Keratinocyte (primary cell): ENCODE measurements around the gene ALKBH5.

ENCODE experiments used
- CTCF ChIP-seq, 3 experiments: IDR thresholded peaks in 1 of 3; conservative IDR thresholded peaks in 1 of 3; optimal IDR thresholded peaks in 1 of 3; 2 replicates in 2 of 3; 3 replicates in 1 of 3; pipeline versions ENCODE3 to v1.5.1; 2011; ENCODE audit warnings: low read length in 3 of 3, mild to moderate bottlenecking in 3 of 3, moderate library complexity in 2 of 3, control low read depth in 1 of 3, inconsistent platforms in 1 of 3; ENCODE audit not compliant: insufficient read depth in 2 of 3; ENCODE audit errors: extremely low read depth in 1 of 3
- EZH2 ChIP-seq: IDR thresholded peaks from one replicate; pipeline ENCODE4 v1.6.1; 2012; ENCODE audit warnings: inconsistent platforms, mild to moderate bottlenecking, low read length, moderate library complexity

GRCh38 chr17:18197535-18198194 lies 14.0 kb downstream of the ALKBH5 start:
- TF ChIP-seq CTCF (optimal IDR thresholded peaks at IDR 0.05 in 1 of 3, IDR thresholded peaks at IDR 0.05 in 1 of 3, conservative IDR thresholded peaks at IDR 0.05 in 1 of 3; ENCODE audit: extremely low read depth in 1 of 3, insufficient read depth in 2 of 3, low read length in 3 of 3): no peak
- TF ChIP-seq EZH2: no peak
